Endothelial cell of umbilical vein (primary cell): Measurements from ENCODE around the gene FYCO1. TPM values are rescaled to one million over a fixed set of nuclear protein-coding genes. Genes with fewer than 3 reads are reported as not detected.

ENCODE experiments used
- BruUV-seq: library from RNA; stranded (reverse); fragments of 400-500 nt; replicated peaks from 2 replicates; lab custom pipeline; 2021; lab: Mats Ljungman, UMichigan
- CTCF ChIA-PET: fragments of 300-600, 350-600 bp; sonication (Branson Sonifier 250); formaldehyde crosslinking; loops from one replicate; lab custom pipeline; 2021; ENCODE audit warnings: antibody characterized with exemption, inconsistent platforms; lab: Charles Lee
- POLR2A ChIA-PET: fragments of 300-600, 350-600 bp; sonication (Branson Sonifier 250); formaldehyde crosslinking; loops from one replicate; lab custom pipeline; 2021; ENCODE audit warnings: antibody characterized with exemption, inconsistent platforms; lab: Charles Lee
- DNase-seq: peaks from one replicate; pipeline ENCODE4 v3.0.0-alpha.2; 2011; ENCODE audit warnings: low read depth, low spot score
- FAIRE-seq: peaks from 2 replicates; lab custom pipeline; 2011; peaks lifted over from hg19 to GRCh38; lab: Jason Lieb, UNC
- H2AFZ ChIP-seq: 2 replicates; pipeline ENCODE4 v1.6.0; 2012; ENCODE audit warnings: low read depth, low read length, control low read depth, inconsistent platforms
- H3K27ac ChIP-seq: 2 replicates; pipeline ENCODE4 v1.5.1; 2011; ENCODE audit warnings: low read depth, mild to moderate bottlenecking, control low read depth, low read length, moderate library complexity; ENCODE audit not compliant: insufficient read depth
- H3K27me3 ChIP-seq, 2 experiments: 2 replicates each; pipeline versions ENCODE4 v1.6.0 to v1.6.1; 2011; ENCODE audit warnings: low read length in 2 of 2, mixed read lengths in 1 of 2; ENCODE audit not compliant: control insufficient read depth in 2 of 2, insufficient read depth in 2 of 2
- H3K36me3 ChIP-seq, 2 experiments: 2 replicates in 1 of 2; 3 replicates in 1 of 2; pipeline ENCODE4 v1.5.1; 2011; ENCODE audit warnings: low read length in 2 of 2, mild to moderate bottlenecking in 1 of 2, moderate library complexity in 1 of 2; ENCODE audit not compliant: control insufficient read depth in 2 of 2, insufficient read depth in 2 of 2; ENCODE audit errors: extremely low read depth in 1 of 2
- H3K4me1 ChIP-seq: 3 replicates; pipeline ENCODE4 v1.5.1; 2011; ENCODE audit warnings: mild to moderate bottlenecking, low read length; ENCODE audit not compliant: control insufficient read depth, insufficient read depth; ENCODE audit errors: extremely low read depth
- H3K4me2 ChIP-seq: 2 replicates; pipeline ENCODE4 v1.6.1; 2011; ENCODE audit warnings: low read length, control low read depth, mixed read lengths; ENCODE audit not compliant: insufficient read depth
- H3K4me3 ChIP-seq, 3 experiments: fragments of 200-600 bp in 1 of 3; sonication (generic), shearing (Covaris generic) in 1 of 3; replicated peaks in 1 of 3; 2 replicates each; pipeline ENCODE4 v1.5.1; 2011 to 2016; ENCODE audit warnings: control low read depth in 3 of 3, low read length in 3 of 3, mild to moderate bottlenecking in 2 of 3, inconsistent platforms in 1 of 3, low read depth in 1 of 3, moderate library complexity in 1 of 3; ENCODE audit not compliant: insufficient read depth in 1 of 3
- H3K79me2 ChIP-seq: 2 replicates; pipeline ENCODE4 v1.6.0; 2012; ENCODE audit warnings: low read length, inconsistent platforms; ENCODE audit not compliant: control insufficient read depth, insufficient read depth
- H3K9ac ChIP-seq: replicated peaks from 2 replicates; pipeline ENCODE3; 2011; ENCODE audit warnings: low read length, control low read depth; ENCODE audit not compliant: insufficient read depth; ENCODE audit errors: extremely low read depth
- H3K9me1 ChIP-seq: replicated peaks from 3 replicates; pipeline ENCODE4 v1.6.0; 2011; ENCODE audit warnings: mild to moderate bottlenecking, low read length; ENCODE audit not compliant: control insufficient read depth, insufficient read depth; ENCODE audit errors: extremely low read depth
- H3K9me3 ChIP-seq: replicated peaks from 2 replicates; pipeline ENCODE4 v1.5.1; 2012; ENCODE audit warnings: low read length, inconsistent platforms; ENCODE audit not compliant: control insufficient read depth, insufficient read depth
- H4K20me1 ChIP-seq: replicated peaks from 2 replicates; pipeline ENCODE3; 2011; ENCODE audit warnings: mild to moderate bottlenecking, low read length; ENCODE audit not compliant: control insufficient read depth, insufficient read depth; ENCODE audit errors: extremely low read depth
- CTCF ChIP-seq, 2 donors: IDR thresholded peaks; 1 replicate in 1 of 2; 2 replicates in 1 of 2; pipeline ENCODE4 v1.5.1; 2011; ENCODE audit warnings: low read length in 2 of 2, mild to moderate bottlenecking in 2 of 2, moderate library complexity in 2 of 2, control low read depth in 1 of 2, inconsistent platforms in 1 of 2, low read depth in 1 of 2; ENCODE audit not compliant: insufficient read depth in 1 of 2; ENCODE audit errors: extremely low read depth in 1 of 2
- EZH2 ChIP-seq: IDR thresholded peaks from 2 replicates; pipeline ENCODE4 v1.6.1; 2012; ENCODE audit warnings: borderline replicate concordance, low read depth, mild to moderate bottlenecking, moderate library complexity, low read length, inconsistent platforms; ENCODE audit not compliant: severe bottlenecking
- FOS ChIP-seq: IDR thresholded peaks from 2 replicates; pipeline ENCODE4 v1.6.1; 2011; ENCODE audit warnings: mild to moderate bottlenecking, low read length, moderate library complexity, borderline replicate concordance; ENCODE audit not compliant: insufficient read depth
- GATA2 ChIP-seq: IDR thresholded peaks from 2 replicates; pipeline ENCODE4 v1.7.0; 2011; ENCODE audit warnings: low read depth, mild to moderate bottlenecking, moderate library complexity, mixed read lengths, low read length; ENCODE audit not compliant: insufficient read length, insufficient read depth
- JUN ChIP-seq: IDR thresholded peaks from 2 replicates; pipeline ENCODE4 v1.6.1; 2011; ENCODE audit warnings: borderline replicate concordance, low read depth; ENCODE audit not compliant: insufficient read length, insufficient read depth
- MAX ChIP-seq: IDR thresholded peaks from 2 replicates; pipeline ENCODE4 v1.6.1; 2011; ENCODE audit not compliant: insufficient read depth, insufficient read length
- MYC ChIP-seq: IDR thresholded peaks from one replicate; pipeline ENCODE4 v1.6.1; 2011; ENCODE audit warnings: mild to moderate bottlenecking, low read depth, low read length
- POLR2A ChIP-seq: IDR thresholded peaks from 2 replicates; pipeline ENCODE4 v1.6.1; 2012; ENCODE audit warnings: low read depth, mild to moderate bottlenecking, control low read depth, low read length
- POLR2AphosphoS5 ChIP-seq: IDR thresholded peaks from 2 replicates; pipeline ENCODE4 v1.6.1; 2012; ENCODE audit warnings: low read depth, mild to moderate bottlenecking, control low read depth, low read length, moderate library complexity; ENCODE audit not compliant: insufficient read depth
- dilution Hi-C: fragments of 300-500 bp; cut with MboI; formaldehyde crosslinking; loops from one replicate; pipeline ENCODE4 v1.15.0; 2019; ENCODE audit warnings: low sequenced_read_pairs; ENCODE audit not compliant: extremely low pct_ligation_motif_present
- intact Hi-C: fragments of 100-400 bp; cut with micrococcal nuclease; formaldehyde crosslinking; loops from one replicate; pipeline ENCODE4 v1.10.0; 2022
- polyA plus RNA-seq, 4 experiments: library from polyadenylated mRNA; depleted of rRNA in 3 of 4; stranded (reverse) in 3 of 4; unstranded in 1 of 4; fragments of >200 nt; gene quantifications; 2 replicates each; pipeline versions ENCODE4 v1.2.1 to v1.2.3, GENCODE V29; 2011 to 2012; ENCODE audit warnings: missing spikeins in 1 of 4
- total RNA-seq: library from RNA; stranded (reverse); gene quantifications from 2 replicates; pipeline ENCODE4 v1.2.3, GENCODE V29; 2021

FYCO1 gene
- total and polyA plus RNA-seq, 2 donors (not counting 3 experiments of a cell fraction or from before 2014, with no cell fraction given), result 13.9 to 20.8 TPM

GRCh38 chr3:45988804-45989203 lies 6.8 kb downstream of the FYCO1 start:
- no peaks in the 10 kb centered on the region for H3K27me3 ChIP-seq
- intact Hi-C loops (loop anchor here (5.0 kb wide), 1 partner anchor 88 kb away; no protein-coding TSS in a partner anchor), dilution Hi-C loops (no loop called here)
- peaks cover 38% of the 10 kb centered on the region for H3K79me2 ChIP-seq
- no peak overlapping the region for H3K4me3 ChIP-seq
- DNase-seq (peak; percentile 78), FAIRE-seq (peak; percentile 93)
- H3K4me1 ChIP-seq, result peaks cover 38% of the 10 kb centered on the region
- ChIA-PET CTCF (no interaction called here), POLR2A (no interaction called here)
- no peaks in the 10 kb centered on the region for H3K9me3 ChIP-seq
- no TSS peak for BruUV-seq
- H3K4me2 ChIP-seq, result peak overlapping the region; percentile 11
- no peak overlapping the region for H2AFZ ChIP-seq
- no peaks in the 10 kb centered on the region for H3K9me1 ChIP-seq
- H3K27ac ChIP-seq, result peak overlapping the region; percentile 94
- H3K9ac ChIP-seq, result peak overlapping the region; percentile 20
- peaks cover 3 to 4% of the 10 kb centered on the region in 2 experiments for H3K36me3 ChIP-seq
- H4K20me1 ChIP-seq, result no peaks in the 10 kb centered on the region
- TF ChIP-seq MYC (no peak), FOS (peak; percentile 79), JUN (peak; percentile 71)

GRCh38 chr3:45988362-45988761 lies 7.3 kb downstream of the FYCO1 start:
- Histone ChIP-seq H3K4me2 (peak overlapping the region; percentile 11), H2AFZ (no peak overlapping the region), H4K20me1 (no peaks in the 10 kb centered on the region), H3K27me3 (no peaks in the 10 kb centered on the region), H3K27ac (peak overlapping the region; percentile 94), H3K79me2 (peaks cover 34% of the 10 kb centered on the region), H3K9ac (peak overlapping the region; percentile 70), H3K4me3 (no peak overlapping the region), H3K36me3 (peaks cover 3 to 5% of the 10 kb centered on the region in 2 experiments), H3K4me1 (peaks cover 38% of the 10 kb centered on the region), H3K9me1 (no peaks in the 10 kb centered on the region), H3K9me3 (no peaks in the 10 kb centered on the region)
- ChIA-PET POLR2A (no interaction called here), CTCF (interaction anchor here (1.2 to 2.1 kb wide), 2 partner anchors 50 to 90 kb away, joined by 4 to 8 read pairs; no protein-coding TSS in a partner anchor)
- BruUV-seq, result no TSS peak
- dilution Hi-C loops (no loop called here), intact Hi-C loops (loop anchor here (5.0 kb wide), 1 partner anchor 89 kb away; no protein-coding TSS in a partner anchor)
- TF ChIP-seq MYC (no peak), JUN (no peak), POLR2A (no peak), CTCF (IDR thresholded peaks at IDR 0.05; ENCODE audit: extremely low read depth in 1 of 2, insufficient read depth in 1 of 2, low read depth in 1 of 2, low read length in 2 of 2) (no peak), GATA2 (no peak), EZH2 (no peak), MAX (no peak), POLR2AphosphoS5 (no peak), FOS (no peak)
- DNase-seq, result no peak
- peak; percentile 42 for FAIRE-seq
